Hematopoietic multipotent progenitor cell treated with erythropoietin and hydrocortisone succinate and interleukin-3 and kit ligand, for 6 days (in vitro differentiated cells): ENCODE results near the gene CSGALNACT2.

Source experiments
- DNase-seq: peaks from one replicate; pipeline ENCODE4 v3.0.0-alpha.2; 2015

Gene CSGALNACT2

GRCh38 chr10:43188702-43189101 is 50.5 kb downstream of the CSGALNACT2 start:
- no peak for DNase-seq

DNA sequence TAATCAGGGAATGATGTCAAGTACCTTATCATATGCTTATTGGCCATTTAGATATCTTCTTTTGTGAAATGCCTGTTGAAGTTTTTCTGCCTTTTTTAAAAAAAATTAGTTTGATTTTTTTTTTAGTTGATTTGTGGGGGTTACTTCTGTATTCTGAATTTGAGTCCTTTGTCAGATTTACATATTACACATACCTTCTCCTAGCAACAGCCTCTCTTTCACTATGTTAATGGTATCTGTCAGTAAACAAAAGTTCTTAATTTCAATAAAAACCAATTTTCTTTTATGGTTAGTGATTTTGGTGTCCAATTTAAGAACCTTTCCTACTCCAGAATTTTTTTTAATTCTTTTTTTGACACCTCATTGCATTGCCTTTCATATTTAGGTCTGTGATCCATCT is 52.0 kb downstream of the CSGALNACT2 start:
- no peak for DNase-seq

- DNase-seq: no peak
These were observed 52.5 kb downstream of the CSGALNACT2 start for GRCh38 chr10:43190775-43191174.

DNA sequence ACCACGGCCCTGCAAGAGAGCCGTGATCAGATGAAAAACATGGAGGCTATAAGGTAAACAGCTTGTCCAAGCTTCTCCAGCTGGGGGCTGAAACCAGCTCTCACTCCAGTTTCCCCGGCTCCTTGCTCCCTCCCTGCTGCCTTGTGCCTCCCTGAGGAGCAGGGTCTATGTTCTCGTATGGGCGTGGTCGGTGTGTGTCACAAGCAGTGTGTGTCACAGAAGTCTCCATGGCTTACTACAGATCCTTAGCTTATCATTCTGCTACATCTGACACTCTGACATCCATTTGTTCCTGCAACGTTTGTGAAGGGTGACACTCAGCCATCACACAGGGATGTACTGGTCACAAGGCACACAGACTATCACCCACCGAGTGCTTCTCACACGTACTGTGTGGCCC is 54.6 kb downstream of the CSGALNACT2 start:
- peak; percentile 52 for DNase-seq

GRCh38 chr10:43193496-43194080 is 55.3 kb downstream of the CSGALNACT2 start:
- no peak for DNase-seq

GRCh38 chr10:43194266-43194665 is 56.0 kb downstream of the CSGALNACT2 start:
- DNase-seq: no peak

- no peak for DNase-seq
These were observed 56.6 kb downstream of the CSGALNACT2 start for GRCh38 chr10:43194859-43195258.

DNA sequence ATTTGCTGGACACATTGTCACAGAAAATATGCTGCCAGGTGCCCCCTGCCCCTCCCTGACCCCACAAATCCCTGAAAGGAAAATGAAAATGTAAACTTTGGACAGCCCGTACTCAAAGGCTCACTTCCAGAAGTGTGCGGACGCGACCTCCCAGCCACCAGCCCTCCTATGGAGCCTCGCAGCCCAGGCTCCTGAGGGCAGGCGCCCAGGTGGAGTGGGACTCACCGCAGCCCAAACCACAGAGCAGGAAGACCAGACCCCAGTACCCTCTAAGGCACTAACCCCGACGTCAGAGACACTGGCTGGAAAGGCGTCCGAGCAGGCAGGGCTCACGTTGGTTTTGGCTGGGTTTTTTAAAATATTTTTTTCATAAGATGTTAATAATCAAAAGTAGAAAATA is 57.3 kb downstream of the CSGALNACT2 start:
- no peak for DNase-seq

DNA sequence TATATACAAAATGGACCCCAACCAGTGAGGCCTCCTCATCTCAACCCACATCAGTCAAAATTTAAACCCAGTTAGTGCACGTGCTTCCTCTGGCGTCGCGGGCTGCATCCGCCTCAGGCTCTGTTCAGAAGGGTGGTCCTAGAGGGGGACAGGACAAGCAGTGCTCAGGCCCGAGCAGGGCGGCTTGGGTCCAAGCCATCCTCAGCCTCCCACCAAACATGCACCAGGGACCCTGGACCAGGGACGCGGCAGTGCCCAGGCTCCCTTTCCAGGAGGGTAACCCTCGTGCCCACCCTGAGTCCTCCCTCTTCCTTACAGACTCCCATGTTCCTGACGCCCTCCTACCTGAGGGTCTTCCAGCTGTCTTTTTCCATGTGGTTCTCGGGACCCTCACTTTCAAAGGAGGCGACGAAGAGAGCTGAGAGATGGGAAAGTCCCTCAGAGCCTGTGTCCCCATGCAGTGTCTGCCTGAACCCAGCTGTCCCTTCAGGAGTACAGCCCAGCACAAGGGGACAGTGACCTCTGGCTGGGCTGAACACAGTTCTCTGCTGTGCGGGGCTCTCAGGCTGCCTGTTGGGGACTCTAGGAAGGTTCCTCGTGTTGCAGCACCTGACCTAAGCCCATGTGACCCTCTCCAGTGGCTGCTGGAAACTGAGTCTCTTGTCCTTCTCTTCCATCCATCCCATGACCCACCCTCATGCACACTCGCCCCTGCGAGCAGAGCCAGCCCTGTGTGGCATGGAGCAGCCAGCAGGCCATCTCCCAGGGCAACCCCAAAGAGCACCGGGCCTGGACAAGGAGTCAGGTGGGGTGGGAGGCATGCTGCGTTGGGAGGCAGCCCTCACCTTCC is 58.1 kb downstream of the CSGALNACT2 start:
- DNase-seq: no peak

DNA sequence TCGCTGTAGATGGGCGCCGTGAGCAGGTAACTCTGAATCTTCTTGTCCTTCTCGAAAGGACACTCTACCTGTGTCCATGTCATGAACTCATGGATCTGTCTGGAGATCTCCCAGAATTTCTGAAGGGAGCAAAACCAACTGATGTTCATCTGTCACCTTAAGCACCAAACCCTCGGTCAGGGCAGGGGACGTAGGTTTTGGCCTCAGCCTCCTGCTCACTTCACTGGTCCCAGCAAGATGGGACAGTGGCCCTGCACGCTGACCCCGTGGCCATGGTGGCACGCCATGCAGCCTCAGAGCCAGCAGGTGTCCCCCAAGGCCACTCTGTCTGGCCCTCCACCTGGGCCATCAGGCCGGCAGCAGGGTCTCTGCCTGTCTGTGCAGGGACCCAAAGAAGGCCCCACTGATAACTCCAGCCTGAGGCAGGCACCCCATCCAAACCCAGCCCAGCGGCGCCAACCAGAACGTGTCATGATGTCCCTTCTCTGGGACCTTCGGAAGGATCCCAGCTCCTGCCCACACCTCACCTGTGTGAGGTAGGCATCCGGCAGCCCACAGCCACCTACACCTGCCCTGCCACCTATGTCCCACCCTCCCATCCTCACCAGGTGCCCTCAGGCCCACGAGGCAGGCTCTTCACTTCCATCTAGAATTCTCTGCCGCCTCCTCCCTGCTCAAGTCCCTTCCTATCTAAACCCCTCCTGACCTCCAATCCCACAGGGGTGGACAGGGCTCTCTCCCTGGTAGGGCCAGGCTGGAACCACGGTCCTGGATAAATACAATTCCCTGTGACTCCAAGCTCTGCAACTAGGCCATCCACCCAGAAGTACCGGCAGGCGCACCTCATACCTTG is 59.0 kb downstream of the CSGALNACT2 start:
- no peak for DNase-seq

DNA sequence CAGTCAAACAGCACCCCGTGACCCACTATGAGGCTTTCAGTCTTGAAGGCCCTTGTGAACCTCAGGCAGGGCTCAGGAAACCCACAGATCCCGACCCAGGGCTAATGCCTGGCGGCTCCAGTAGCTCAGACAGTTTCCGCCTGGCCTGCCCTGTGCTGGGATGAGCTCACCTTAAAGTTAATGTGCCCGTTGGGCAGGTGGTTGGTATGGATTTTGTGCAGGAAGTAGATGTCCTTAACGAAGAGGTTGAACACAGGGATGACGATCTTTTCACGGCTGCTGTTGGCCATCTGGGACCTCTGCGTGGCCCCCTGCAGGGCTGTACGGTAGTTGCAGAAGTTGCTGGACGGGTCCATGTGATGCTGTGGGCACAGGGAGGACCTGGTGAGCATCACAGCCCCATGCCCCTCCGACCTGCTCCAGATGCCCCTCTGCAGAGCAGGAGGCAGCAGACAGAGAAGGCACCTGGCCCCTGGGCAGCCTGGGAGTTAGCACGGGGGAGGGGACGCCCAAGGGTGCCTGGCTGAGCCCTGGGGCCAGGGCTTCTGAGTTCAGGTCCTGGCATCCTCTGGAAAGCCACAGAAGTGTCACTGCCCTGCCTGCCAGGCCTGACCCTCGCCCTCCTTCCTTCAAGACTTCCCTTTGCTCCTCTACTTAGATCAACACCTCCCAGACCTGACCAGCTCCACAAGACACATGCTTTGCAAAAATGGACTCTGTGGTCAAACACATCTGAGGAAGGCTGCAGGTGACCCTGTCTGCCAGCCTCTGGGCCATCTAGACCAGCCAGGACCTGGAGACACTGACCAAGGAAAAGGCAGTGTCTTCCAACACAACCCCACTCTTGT is 59.8 kb downstream of the CSGALNACT2 start:
- DNase-seq: peak; percentile 60

- DNase-seq: no peak
These were observed 60.4 kb downstream of the CSGALNACT2 start for GRCh38 chr10:43198682-43199005.

DNA sequence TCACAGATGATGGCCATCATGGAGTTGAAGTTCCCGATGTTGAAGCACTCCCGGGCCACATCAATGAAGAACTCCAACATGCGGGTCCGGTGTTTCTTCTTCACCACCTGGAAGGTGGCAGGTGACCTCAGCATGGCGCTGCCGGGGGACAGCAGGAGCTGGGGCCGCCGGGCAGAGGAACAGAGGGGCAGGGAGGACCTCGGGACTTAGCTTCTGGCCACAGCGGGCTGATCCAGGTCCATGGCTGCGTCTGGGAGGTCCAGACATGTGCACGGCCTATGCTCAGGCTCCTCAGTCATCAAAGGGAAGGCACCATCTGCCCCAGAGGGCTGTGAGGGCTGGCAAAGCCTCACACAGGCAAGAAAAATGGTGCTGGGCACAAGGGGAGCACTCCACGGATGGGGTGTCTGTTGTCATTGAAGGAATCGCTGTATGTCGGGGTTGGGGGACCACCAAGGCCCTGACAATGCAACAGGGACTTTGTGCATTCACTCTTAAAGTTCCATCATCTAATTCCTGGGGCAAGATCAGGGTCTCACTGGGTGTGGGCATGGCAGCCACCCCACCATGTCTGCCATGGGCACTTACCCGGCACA is 60.9 kb downstream of the CSGALNACT2 start:
- no peak for DNase-seq

DNA sequence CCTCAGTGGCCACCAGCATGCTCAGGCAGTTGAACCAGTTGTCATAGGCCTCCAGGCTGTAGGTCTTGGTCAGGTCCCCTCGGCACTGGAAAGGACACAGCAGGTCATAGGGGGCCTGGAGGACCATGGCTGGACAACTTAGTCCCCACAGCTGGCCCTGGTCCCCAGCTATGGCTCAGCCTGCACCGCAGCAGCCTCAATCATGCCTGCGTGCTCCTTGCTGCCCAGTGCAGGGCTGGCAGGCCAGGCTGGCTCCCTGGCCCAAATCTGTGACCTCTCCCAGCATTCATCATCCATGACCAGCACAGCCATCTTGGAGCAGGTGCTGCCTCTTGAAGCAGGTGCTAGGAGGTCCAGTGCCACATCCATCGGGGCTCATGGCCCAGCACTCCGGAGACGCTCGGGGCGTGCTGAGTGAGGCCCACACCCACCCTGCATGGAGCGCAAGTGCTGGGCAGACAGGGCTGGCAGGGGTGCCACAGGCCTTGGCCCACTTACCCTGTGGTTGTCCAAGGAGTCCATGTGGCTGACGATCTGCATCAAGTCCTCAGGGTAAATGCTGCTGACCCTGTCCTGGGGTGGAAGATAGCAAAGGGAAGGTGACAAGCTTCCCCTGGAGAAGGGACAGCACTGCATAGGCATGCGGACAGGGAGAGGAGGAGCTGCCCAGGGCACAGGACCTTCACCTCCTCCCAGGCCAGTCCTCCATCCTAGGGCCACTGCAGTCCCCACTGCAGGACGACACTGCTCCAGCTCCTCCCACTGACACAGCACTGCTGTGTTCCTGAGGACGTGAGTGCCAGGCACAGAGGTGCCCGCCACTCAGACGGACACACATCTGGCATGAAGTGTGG is 61.7 kb downstream of the CSGALNACT2 start:
- no peak for DNase-seq

DNA sequence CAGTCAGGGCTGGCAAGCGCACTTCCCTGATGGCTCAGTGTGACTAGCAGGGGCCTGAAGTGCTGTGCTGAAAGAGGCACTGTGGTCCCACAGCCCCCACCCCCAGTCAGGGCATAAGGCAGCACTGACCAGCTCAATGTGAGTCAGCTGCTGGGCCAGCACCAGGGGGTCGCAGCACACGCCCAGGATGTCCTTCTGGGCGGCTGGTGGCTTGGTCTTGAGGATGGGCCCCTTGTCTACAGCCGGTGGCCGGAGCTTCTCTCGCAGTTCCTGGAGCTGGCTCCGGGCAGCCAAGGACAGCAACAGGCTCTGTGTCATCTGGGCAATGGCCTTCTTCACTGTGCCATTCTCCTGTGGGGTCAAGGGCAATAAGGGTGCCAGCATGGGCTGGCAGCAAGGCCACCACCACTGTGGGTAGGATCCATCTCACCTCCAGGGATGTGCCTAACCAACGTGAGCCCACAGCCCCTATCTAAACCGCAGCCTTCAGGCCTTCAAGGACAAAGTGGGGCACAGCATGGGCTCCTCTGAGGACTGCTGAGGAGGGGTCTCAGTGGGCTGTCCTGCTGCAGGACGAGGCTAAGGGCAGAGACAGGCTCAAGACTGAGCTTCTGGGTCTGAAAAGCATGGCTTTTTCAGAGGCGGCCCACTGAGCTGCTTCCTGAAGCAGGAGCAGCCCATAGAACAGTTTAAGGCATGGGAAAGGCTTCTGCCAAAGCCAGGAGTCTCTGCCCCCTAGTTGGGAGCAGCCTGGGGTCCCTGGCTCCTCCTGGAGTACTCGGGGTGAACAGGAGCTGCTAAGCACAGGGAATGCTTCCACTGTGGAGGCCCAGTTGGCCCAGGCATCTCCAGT is 62.5 kb downstream of the CSGALNACT2 start:
- DNase-seq: no peak

GRCh38 chr10:43201545-43202131 is 63.4 kb downstream of the CSGALNACT2 start:
- DNase-seq: peak; percentile 69

DNA sequence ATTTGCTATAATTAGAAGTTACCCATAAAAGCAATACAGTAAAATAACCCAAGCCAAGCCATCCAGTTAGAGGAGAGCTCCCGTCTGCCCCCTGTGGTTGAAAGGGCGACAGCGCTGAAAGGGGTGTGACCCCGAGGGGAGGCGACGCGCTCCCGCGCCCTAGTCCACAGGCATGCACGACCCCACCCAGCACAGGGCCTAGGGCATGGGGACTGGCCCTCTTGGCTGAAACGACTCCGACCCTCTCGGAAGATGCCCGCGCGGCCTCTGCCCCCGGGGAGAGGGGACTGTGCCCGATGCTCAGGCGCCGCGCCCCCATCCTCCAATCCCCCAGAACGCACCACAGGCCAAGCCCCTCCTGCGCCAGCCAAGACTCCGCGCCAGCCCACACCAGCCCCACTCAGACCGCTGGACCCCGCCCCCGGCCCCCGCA is 64.0 kb downstream of the CSGALNACT2 start:
- DNase-seq: peak; percentile 89

DNA sequence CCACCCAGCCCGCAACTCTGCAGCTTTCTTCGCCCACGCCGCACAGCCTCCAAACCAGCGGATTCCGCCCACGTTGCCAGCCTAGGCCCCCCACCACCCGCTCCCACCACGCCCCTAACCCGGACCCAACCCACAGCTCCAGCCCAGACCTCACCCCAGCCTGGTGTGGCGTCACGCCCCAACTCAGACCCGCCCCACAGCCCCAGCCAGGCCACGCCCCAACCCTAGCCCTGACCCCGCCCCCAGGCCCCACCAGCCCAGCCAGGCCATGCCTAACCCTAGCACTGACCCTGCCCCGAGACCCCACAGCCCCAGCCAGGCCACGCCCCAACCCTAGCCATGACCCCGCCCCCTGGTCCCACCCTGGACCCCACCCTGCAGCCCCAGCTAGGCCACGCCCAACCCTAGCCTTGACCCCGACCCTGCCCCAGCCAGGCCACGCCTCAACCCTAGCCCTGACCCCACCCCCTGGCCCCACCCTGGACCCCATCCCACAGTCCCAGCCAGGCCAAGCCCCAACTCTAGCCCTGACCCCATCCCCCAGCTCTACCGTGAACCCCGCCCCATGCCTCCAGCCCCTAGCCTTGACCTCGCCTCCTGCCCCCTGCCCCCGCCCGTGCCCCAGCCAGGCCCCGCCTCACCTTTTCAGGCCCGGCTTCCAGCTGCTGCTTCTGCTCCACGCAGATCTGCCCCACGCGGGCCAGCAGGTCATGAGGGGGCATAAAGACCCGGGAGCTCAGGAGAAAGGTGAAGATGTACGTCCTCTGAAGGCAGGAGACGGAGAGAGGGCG is 64.6 kb downstream of the CSGALNACT2 start:
- peak; percentile 73 for DNase-seq

DNA sequence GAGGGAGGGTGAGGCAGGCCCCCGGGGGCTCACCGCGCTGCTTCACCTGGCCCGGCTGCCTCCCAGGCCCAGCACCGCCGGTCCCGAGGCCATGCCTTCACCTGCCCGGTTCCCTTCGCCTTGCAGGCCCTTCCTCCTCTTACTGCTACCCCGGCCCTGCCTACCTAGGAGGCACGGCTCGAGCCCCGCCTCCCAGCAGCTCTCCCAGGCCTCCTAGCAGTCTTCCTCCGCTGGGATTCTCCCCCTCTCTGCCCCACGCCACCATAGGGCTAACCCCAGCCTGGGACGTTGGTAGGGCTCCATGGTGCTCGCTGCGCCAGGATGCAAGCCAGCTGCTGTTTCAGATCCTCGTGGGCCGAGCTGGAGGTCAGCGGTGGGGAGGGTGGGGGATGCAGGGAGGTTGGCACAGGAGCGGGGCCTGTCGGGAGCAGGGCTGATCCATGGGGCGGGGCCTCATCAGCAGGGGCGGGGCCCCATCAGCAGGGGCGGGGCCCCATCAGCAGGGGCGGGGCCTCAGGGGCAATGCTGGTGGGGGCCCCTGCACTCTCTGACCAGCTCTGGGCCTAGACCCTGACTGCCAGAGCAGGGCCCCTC is 65.3 kb downstream of the CSGALNACT2 start:
- DNase-seq: peak; percentile 47
